ENCODE data around the gene SPDYE8. TPM values are rescaled to one million over a fixed set of nuclear protein-coding genes. Genes with fewer than 3 reads are reported as not detected.
"Not testable (repeated sequence)": the region's sequence is repeated elsewhere in the genome, so short reads cannot be mapped to it uniquely, and the experiment has no call there.

The SPDYE8 gene
- not detected for polyA plus RNA-seq (2013, experiment 1 of 2)
- not detected for polyA plus RNA-seq (2013, experiment 2 of 2)

- H3K27ac ChIP-seq (ENCODE audit: low read length, poor library complexity, severe bottlenecking); H2BK12ac ChIP-seq (ENCODE audit: low read length in 2 of 2); H3K9ac ChIP-seq (ENCODE audit: low read length); H3K23ac ChIP-seq (ENCODE audit: low read length in 2 of 2); H3K18ac ChIP-seq (ENCODE audit: low read depth in 1 of 2, low read length in 2 of 2); H2BK120ac ChIP-seq (ENCODE audit: low read depth, low read length); H3K4me3 ChIP-seq (ENCODE audit: insufficient read depth in 1 of 2, low read depth in 1 of 2, low read length in 2 of 2); H3K14ac ChIP-seq (ENCODE audit: low read length in 2 of 2); H2AFZ ChIP-seq (ENCODE audit: low read depth, low read length); H3K36me3 ChIP-seq (ENCODE audit: control insufficient read depth in 1 of 2, insufficient read depth in 2 of 2, low read depth in 1 of 2, low read length in 2 of 2); H4K91ac ChIP-seq (ENCODE audit: low read length); H3K9me3 ChIP-seq (ENCODE audit: control insufficient read depth, low read length); H2BK15ac ChIP-seq (ENCODE audit: low read depth, poor library complexity, severe bottlenecking); H2AK5ac ChIP-seq (ENCODE audit: low read length, severe bottlenecking); H3K4me2 ChIP-seq (ENCODE audit: low read length, poor library complexity, severe bottlenecking); H4K8ac ChIP-seq (ENCODE audit: low read length); H3K4ac ChIP-seq (ENCODE audit: low read depth in 1 of 2, low read length in 2 of 2); DNase-seq; H3K27me3 ChIP-seq (ENCODE audit: control insufficient read depth in 1 of 2, insufficient read depth in 1 of 2, low read length in 2 of 2); H2BK5ac ChIP-seq (ENCODE audit: low read depth, low read length, poor library complexity, severe bottlenecking); H3K79me1 ChIP-seq (replicated peaks; ENCODE audit: low read length, poor library complexity, severe bottlenecking); H3K4me1 ChIP-seq (ENCODE audit: control insufficient read depth, insufficient read depth, low read depth, low read length): not testable (repeated sequence)
- WGBS: no CpG with 5 or more reads among the region's 8 CpGs
These were observed at the start of gene SPDYE8 for GRCh38 chr7:73029666-73030065. Gene SPDYE8, minus strand, starts transcription at chr7:73029766. Its CDS starts 1,800 bp downstream, at chr7:73027966.

GRCh38 chr7:73057811-73058210 is 28.2 kb upstream of the SPDYE8 start, which contains the start of gene SPDYE11:
Gene SPDYE11, minus strand, starts transcription at chr7:73057911. Its CDS starts 1,800 bp downstream, at chr7:73056111.
- H3K14ac ChIP-seq (ENCODE audit: low read length in 2 of 2); H4K8ac ChIP-seq (ENCODE audit: low read length); H4K91ac ChIP-seq (ENCODE audit: low read length); H2BK12ac ChIP-seq (ENCODE audit: low read length in 2 of 2); DNase-seq; H3K4me1 ChIP-seq (ENCODE audit: control insufficient read depth, insufficient read depth, low read depth, low read length); H3K36me3 ChIP-seq (ENCODE audit: control insufficient read depth in 1 of 2, insufficient read depth in 2 of 2, low read depth in 1 of 2, low read length in 2 of 2); H3K4me3 ChIP-seq (ENCODE audit: insufficient read depth in 1 of 2, low read depth in 1 of 2, low read length in 2 of 2); H3K27ac ChIP-seq (ENCODE audit: low read length, poor library complexity, severe bottlenecking); H3K27me3 ChIP-seq (ENCODE audit: control insufficient read depth in 1 of 2, insufficient read depth in 1 of 2, low read length in 2 of 2); H3K4me2 ChIP-seq (ENCODE audit: low read length, poor library complexity, severe bottlenecking); H2BK5ac ChIP-seq (ENCODE audit: low read depth, low read length, poor library complexity, severe bottlenecking); H3K79me1 ChIP-seq (replicated peaks; ENCODE audit: low read length, poor library complexity, severe bottlenecking); H3K4ac ChIP-seq (ENCODE audit: low read depth in 1 of 2, low read length in 2 of 2); H3K18ac ChIP-seq (ENCODE audit: low read depth in 1 of 2, low read length in 2 of 2); H2AK5ac ChIP-seq (ENCODE audit: low read length, severe bottlenecking); H2BK120ac ChIP-seq (ENCODE audit: low read depth, low read length); H3K9ac ChIP-seq (ENCODE audit: low read length); H3K9me3 ChIP-seq (ENCODE audit: control insufficient read depth, low read length); H3K23ac ChIP-seq (ENCODE audit: low read length in 2 of 2); H2BK15ac ChIP-seq (ENCODE audit: low read depth, poor library complexity, severe bottlenecking); H2AFZ ChIP-seq (ENCODE audit: low read depth, low read length): not testable (repeated sequence)
- no CpG with 5 or more reads among the region's 8 CpGs for WGBS

- H3K18ac ChIP-seq (ENCODE audit: low read depth in 1 of 2, low read length in 2 of 2); H3K4ac ChIP-seq (ENCODE audit: low read depth in 1 of 2, low read length in 2 of 2); H2BK120ac ChIP-seq (ENCODE audit: low read depth, low read length); H2BK5ac ChIP-seq (ENCODE audit: low read depth, low read length, poor library complexity, severe bottlenecking); H3K4me2 ChIP-seq (ENCODE audit: low read length, poor library complexity, severe bottlenecking); H2AFZ ChIP-seq (ENCODE audit: low read depth, low read length); H2BK15ac ChIP-seq (ENCODE audit: low read depth, poor library complexity, severe bottlenecking); H3K79me1 ChIP-seq (replicated peaks; ENCODE audit: low read length, poor library complexity, severe bottlenecking); H3K36me3 ChIP-seq (ENCODE audit: control insufficient read depth in 1 of 2, insufficient read depth in 2 of 2, low read depth in 1 of 2, low read length in 2 of 2); H4K91ac ChIP-seq (ENCODE audit: low read length); H3K27ac ChIP-seq (ENCODE audit: low read length, poor library complexity, severe bottlenecking); H4K8ac ChIP-seq (ENCODE audit: low read length); H3K27me3 ChIP-seq (ENCODE audit: control insufficient read depth in 1 of 2, insufficient read depth in 1 of 2, low read length in 2 of 2); H3K4me1 ChIP-seq (ENCODE audit: control insufficient read depth, insufficient read depth, low read depth, low read length); H3K9me3 ChIP-seq (ENCODE audit: control insufficient read depth, low read length); H2BK12ac ChIP-seq (ENCODE audit: low read length in 2 of 2); H2AK5ac ChIP-seq (ENCODE audit: low read length, severe bottlenecking); H3K23ac ChIP-seq (ENCODE audit: low read length in 2 of 2); H3K14ac ChIP-seq (ENCODE audit: low read length in 2 of 2): not testable (repeated sequence)
- Histone ChIP-seq H3K4me3 (ENCODE audit: insufficient read depth in 1 of 2, low read depth in 1 of 2, low read length in 2 of 2) (peak overlapping the region in 1 of 2 experiments; percentile 67), H3K9ac (ENCODE audit: low read length) (peak overlapping the region; percentile 70)
- DNase-seq: peak; percentile 0
- 55% methylated on average over 6 of the region's 10 CpGs for WGBS
These were observed 23.1 kb downstream of the SPDYE8 start for GRCh38 chr7:73006491-73006890.

- peak overlapping the region; percentile 86 for H3K9ac ChIP-seq (ENCODE audit: low read length)
- H3K18ac ChIP-seq (ENCODE audit: low read depth in 1 of 2, low read length in 2 of 2): peak overlapping the region; percentile 70
- H3K36me3 ChIP-seq (ENCODE audit: control insufficient read depth in 1 of 2, insufficient read depth in 2 of 2, low read depth in 1 of 2, low read length in 2 of 2); H3K79me1 ChIP-seq (replicated peaks; ENCODE audit: low read length, poor library complexity, severe bottlenecking); H2BK120ac ChIP-seq (ENCODE audit: low read depth, low read length); H3K14ac ChIP-seq (ENCODE audit: low read length in 2 of 2); H3K27me3 ChIP-seq (ENCODE audit: control insufficient read depth in 1 of 2, insufficient read depth in 1 of 2, low read length in 2 of 2); H3K9me3 ChIP-seq (ENCODE audit: control insufficient read depth, low read length); H4K91ac ChIP-seq (ENCODE audit: low read length); H2BK12ac ChIP-seq (ENCODE audit: low read length in 2 of 2); H2AK5ac ChIP-seq (ENCODE audit: low read length, severe bottlenecking); H2BK15ac ChIP-seq (ENCODE audit: low read depth, poor library complexity, severe bottlenecking); H2BK5ac ChIP-seq (ENCODE audit: low read depth, low read length, poor library complexity, severe bottlenecking); DNase-seq; H3K23ac ChIP-seq (ENCODE audit: low read length in 2 of 2); H3K4me1 ChIP-seq (ENCODE audit: control insufficient read depth, insufficient read depth, low read depth, low read length): not testable (repeated sequence)
- H3K27ac ChIP-seq (ENCODE audit: low read length, poor library complexity, severe bottlenecking): peak overlapping the region; percentile 69
- peak overlapping the region; percentile 80 for H4K8ac ChIP-seq (ENCODE audit: low read length)
- H2AFZ ChIP-seq (ENCODE audit: low read depth, low read length): peak overlapping the region; percentile 93
- 2% methylated on average over 20 of the region's 66 CpGs for WGBS
- H3K4me3 ChIP-seq (ENCODE audit: insufficient read depth in 1 of 2, low read depth in 1 of 2, low read length in 2 of 2): peak overlapping the region; percentile 79 to 80
- H3K4me2 ChIP-seq (ENCODE audit: low read length, poor library complexity, severe bottlenecking): peak overlapping the region; percentile 39
- H3K4ac ChIP-seq (ENCODE audit: low read depth in 1 of 2, low read length in 2 of 2): peak overlapping the region in 1 of 2 experiments; percentile 58
These were observed 23.7 kb downstream of the SPDYE8 start for GRCh38 chr7:73005693-73006447.
